Activated B cell treated with CpG ODN at 0.5 μM for 24 hours (primary cell): Measurements from ENCODE around the gene DOK3. TPM values are rescaled to one million over a fixed set of nuclear protein-coding genes. Genes with fewer than 3 reads are reported as not detected.
"Not testable (repeated sequence)": the region's sequence is repeated elsewhere in the genome, so short reads cannot be mapped to it uniquely, and the experiment has no call there.

Experiments
- ATAC-seq: fragments of 200-7000 bp; cut with Tn5 transposase; one replicate; pipeline ENCODE4 v1.10.0; 2021; ENCODE audit warnings: low read depth, mild to moderate bottlenecking, moderate library complexity
- CTCF ChIA-PET: fragments of 350-600 bp; sonication (Branson Sonifier 250); formaldehyde crosslinking; loops from one replicate; lab custom pipeline; 2021; ENCODE audit warnings: antibody characterized with exemption; lab: Charles Lee
- POLR2A ChIA-PET: fragments of 350-600 bp; sonication (Branson Sonifier 250); formaldehyde crosslinking; loops from one replicate; lab custom pipeline; 2021; ENCODE audit warnings: antibody characterized with exemption; lab: Charles Lee
- DNase-seq: peaks from one replicate; pipeline ENCODE4 v3.0.0; 2022
- H3K27ac Mint-ChIP-seq: one replicate; pipeline ENCODE4 v1.8.0; 2020; ENCODE audit warnings: mixed read lengths
- H3K27me3 Mint-ChIP-seq: one replicate; pipeline ENCODE4 v1.8.0; 2021; ENCODE audit warnings: mixed read lengths
- H3K36me3 Mint-ChIP-seq: one replicate; pipeline ENCODE4 v1.8.0; 2021; ENCODE audit warnings: low read depth, mixed read lengths
- H3K4me1 Mint-ChIP-seq: one replicate; pipeline ENCODE4 v1.8.0; 2021; ENCODE audit warnings: mixed read lengths
- H3K4me3 Mint-ChIP-seq: one replicate; pipeline ENCODE4 v1.8.0; 2020; ENCODE audit warnings: mild to moderate bottlenecking, mixed read lengths
- H3K9me3 Mint-ChIP-seq: one replicate; pipeline ENCODE4 v1.8.0; 2020; ENCODE audit warnings: mixed read lengths
- intact Hi-C: fragments of 100-400 bp; cut with micrococcal nuclease; formaldehyde crosslinking; loops from one replicate; pipeline ENCODE4 v1.15.1; 2024
- total RNA-seq: library from RNA; stranded (reverse); gene quantifications from 2 replicates; pipeline ENCODE4 v1.2.3, GENCODE V29; 2022
- TF ChIP-seq, protein P1 (sequence below): fragments of 200-600 bp; IDR thresholded peaks from one replicate; pipeline ENCODE4 v1.8.0; 2022; ENCODE audit warnings: antibody characterized with exemption, mild to moderate bottlenecking

The DOK3 gene
- total RNA-seq, 1 donor from 2014 or later = 88.5 TPM

DNA sequence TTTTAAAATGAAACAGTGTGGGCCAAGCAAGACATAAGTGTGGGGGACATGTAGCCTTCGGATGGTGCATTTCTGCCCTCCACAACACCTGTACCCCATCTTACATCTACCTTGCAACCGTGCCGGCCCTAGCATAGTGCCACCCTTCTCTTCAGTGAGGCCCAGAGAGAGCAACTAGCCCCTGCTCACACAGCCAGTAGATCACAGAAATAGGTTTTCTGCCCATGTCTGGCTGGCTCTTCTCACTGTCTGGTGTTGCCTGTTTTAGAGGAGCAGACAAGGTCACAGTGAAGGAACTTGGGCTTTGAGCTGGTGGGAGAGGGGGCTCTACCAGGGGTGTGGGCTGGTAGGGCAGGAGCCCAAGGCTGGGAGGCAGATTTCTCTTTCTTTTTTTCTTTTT is 23.4 kb downstream of the DOK3 start:
- Mint-ChIP-seq H3K4me1 (peaks cover 3% of the 10 kb centered on the region), H3K9me3 (no peaks in the 10 kb centered on the region), H3K36me3 (peaks cover 14% of the 10 kb centered on the region), H3K27ac (no peak overlapping the region), H3K27me3 (no peaks in the 10 kb centered on the region), H3K4me3 (no peak overlapping the region)
- CTCF ChIA-PET = no interaction called here
- ATAC-seq (no peak), DNase-seq (no peak)
- TF ChIP-seq, protein P1, sequence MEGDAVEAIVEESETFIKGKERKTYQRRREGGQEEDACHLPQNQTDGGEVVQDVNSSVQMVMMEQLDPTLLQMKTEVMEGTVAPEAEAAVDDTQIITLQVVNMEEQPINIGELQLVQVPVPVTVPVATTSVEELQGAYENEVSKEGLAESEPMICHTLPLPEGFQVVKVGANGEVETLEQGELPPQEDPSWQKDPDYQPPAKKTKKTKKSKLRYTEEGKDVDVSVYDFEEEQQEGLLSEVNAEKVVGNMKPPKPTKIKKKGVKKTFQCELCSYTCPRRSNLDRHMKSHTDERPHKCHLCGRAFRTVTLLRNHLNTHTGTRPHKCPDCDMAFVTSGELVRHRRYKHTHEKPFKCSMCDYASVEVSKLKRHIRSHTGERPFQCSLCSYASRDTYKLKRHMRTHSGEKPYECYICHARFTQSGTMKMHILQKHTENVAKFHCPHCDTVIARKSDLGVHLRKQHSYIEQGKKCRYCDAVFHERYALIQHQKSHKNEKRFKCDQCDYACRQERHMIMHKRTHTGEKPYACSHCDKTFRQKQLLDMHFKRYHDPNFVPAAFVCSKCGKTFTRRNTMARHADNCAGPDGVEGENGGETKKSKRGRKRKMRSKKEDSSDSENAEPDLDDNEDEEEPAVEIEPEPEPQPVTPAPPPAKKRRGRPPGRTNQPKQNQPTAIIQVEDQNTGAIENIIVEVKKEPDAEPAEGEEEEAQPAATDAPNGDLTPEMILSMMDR = no peak
- intact Hi-C loops = no loop called here
- POLR2A ChIA-PET = no interaction called here

DNA sequence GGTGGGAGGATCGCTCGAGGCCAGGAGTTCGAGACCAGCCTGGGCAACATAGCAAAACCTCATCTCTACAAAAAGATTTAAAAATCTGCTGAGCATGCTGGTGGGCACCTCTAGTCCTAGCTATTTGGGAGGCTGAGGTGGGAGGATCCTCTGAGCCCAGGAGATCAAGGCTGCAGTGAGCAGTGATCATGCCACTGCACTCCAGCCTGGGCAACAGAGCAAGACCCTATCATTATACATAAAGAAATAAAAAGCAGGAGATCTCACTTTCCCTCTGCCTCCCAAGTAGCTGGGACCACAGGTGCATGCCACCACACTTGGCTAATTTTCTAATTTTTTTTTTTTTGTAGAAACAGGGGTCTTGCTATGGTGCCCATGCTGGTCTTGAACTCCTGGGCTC is 23.9 kb downstream of the DOK3 start:
- intact Hi-C loops, H3K27ac Mint-ChIP-seq, DNase-seq, H3K4me3 Mint-ChIP-seq, H3K9me3 Mint-ChIP-seq, H3K27me3 Mint-ChIP-seq, H3K4me1 Mint-ChIP-seq, CTCF ChIA-PET, POLR2A ChIA-PET, ATAC-seq: not testable (repeated sequence)
- H3K36me3 Mint-ChIP-seq = peaks cover 11% of the 10 kb centered on the region

DNA sequence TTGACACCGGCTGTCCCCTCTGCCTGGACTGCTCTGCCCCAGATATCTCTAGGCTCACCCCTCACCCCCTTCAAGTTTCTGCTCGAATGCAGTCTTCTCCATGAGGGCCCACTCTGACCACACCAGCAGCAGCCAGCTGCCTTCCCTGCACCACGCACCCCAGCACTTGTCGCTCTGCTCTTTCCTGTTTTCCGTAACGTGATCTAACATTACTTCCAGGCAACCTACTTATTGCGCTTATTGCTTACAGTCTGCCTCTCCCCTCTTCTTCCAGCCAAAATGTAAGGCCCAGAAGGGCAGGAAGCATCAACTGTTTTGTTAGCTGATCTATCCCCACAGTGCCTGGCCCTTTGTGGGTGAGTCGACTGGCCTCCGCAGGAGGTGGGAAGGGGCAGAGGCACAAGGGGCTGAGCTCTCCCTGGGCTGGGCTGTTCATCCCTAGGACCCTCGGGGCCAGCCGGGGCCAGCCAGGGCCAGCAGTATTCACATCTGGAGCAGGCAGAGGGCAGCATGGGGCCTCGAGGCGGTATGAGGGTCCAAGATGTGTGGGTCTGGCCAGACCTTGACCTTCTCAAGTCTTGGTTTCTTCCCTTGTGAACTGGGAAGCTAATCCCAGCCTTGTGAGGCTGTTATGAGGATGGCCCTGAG is 24.6 kb downstream of the DOK3 start:
- peaks cover 3% of the 10 kb centered on the region for H3K4me1 Mint-ChIP-seq
- DNase-seq (no peak), ATAC-seq (no peak)
- peaks cover 10% of the 10 kb centered on the region for H3K36me3 Mint-ChIP-seq
- intact Hi-C loops = no loop called here
- ChIA-PET CTCF (no interaction called here), POLR2A (no interaction called here)
- TF ChIP-seq, protein P1 = no peak
- H3K4me3 Mint-ChIP-seq = no peak overlapping the region
- no peaks in the 10 kb centered on the region for H3K9me3 Mint-ChIP-seq
- H3K27me3 Mint-ChIP-seq = no peaks in the 10 kb centered on the region
- no peak overlapping the region for H3K27ac Mint-ChIP-seq

DNA sequence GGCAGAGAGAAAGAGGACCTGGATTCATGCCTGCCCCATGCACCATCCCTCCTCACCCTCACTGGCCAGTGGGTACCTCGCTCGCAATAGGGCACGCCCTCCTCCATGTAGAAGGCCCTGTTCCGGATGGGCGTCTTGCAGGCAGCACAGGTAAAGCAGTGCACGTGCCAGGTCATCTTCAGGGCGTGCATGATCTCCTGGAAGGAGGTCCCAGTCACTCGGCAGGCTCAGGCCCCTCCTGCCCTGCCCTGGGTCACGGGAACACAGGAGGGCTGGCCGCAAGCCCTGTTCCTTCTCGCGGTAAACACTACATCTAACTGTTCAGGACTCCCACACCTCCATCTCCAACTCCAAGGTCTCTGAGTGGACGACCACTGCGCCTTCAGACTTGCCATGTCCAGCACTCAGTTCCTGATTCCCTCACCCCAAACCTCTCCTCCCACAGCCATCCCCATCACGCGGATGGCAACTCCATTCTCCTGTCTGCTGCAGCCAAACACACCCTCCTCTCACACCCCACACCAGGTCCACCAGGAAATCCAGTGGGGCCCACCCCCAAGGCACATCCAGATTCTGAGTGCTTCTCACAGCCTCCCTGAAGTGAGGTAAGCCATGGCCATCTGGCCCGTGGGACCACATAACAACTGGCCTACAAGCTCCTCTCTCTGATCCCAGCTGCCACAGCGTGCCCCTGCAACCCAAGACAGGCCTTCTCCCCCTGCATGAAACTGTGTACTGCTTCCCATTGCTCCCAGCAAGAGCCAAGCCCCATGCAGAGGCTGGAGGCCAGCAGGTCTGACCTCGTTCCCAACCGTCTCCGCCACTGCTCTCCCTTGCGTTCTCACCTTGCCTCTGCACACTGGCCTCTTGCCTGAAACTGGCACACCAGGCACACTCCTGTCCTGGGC is 25.4 kb downstream of the DOK3 start:
- no peaks in the 10 kb centered on the region for H3K9me3 Mint-ChIP-seq
- H3K4me3 Mint-ChIP-seq = no peak overlapping the region
- CTCF ChIA-PET = no interaction called here

DNA sequence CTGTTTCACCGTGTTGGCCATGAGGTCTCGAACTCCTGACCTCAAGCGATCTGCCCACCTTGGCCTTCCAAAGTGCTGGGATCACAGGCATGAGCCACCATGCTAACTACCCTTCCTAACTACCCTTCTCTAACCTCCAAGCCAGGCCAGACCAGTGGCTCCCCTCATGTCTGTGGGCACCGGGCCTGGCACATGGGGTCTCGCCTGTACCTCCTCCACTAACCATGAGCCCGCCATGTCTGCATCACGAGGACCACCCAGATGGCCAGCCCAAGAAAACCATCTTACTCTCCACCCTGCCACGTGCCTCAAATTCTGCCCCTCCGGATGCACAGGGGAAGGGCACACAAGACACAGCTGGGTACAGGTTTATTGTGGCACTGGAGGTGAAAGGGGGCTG is 26.6 kb downstream of the DOK3 start:
- no peak for DNase-seq
- POLR2A ChIA-PET = no interaction called here
- H3K27me3 Mint-ChIP-seq = no peaks in the 10 kb centered on the region
- H3K4me3 Mint-ChIP-seq = no peak overlapping the region
- no peaks in the 10 kb centered on the region for H3K9me3 Mint-ChIP-seq
- CTCF ChIA-PET = no interaction called here
- ATAC-seq = no peak
- H3K27ac Mint-ChIP-seq = no peak overlapping the region
- peaks cover 8% of the 10 kb centered on the region for H3K36me3 Mint-ChIP-seq
- intact Hi-C loops = no loop called here
- H3K4me1 Mint-ChIP-seq = peaks cover 20% of the 10 kb centered on the region
- TF ChIP-seq, protein P1 = no peak

More for the DNA sequence above, 25.4 kb downstream of the DOK3 start:
- TF ChIP-seq, protein P1 = no peak
- H3K36me3 Mint-ChIP-seq = peaks cover 8% of the 10 kb centered on the region
- POLR2A ChIA-PET = no interaction called here
- H3K27me3 Mint-ChIP-seq = no peaks in the 10 kb centered on the region
- peaks cover 9% of the 10 kb centered on the region for H3K4me1 Mint-ChIP-seq
- no peak for DNase-seq
- no peak for ATAC-seq
- intact Hi-C loops = no loop called here
- no peak overlapping the region for H3K27ac Mint-ChIP-seq
